DMS53 treated with DMSO at 0.1 percent for 48 hours (cell line): ENCODE results near the gene TUBGCP6.

Experiments
- DNase-seq: peaks from one replicate; lab custom pipeline; 2025; ENCODE audit not compliant: unreplicated experiment; lab: John Stamatoyannopoulos, UW

TUBGCP6 gene

DNA sequence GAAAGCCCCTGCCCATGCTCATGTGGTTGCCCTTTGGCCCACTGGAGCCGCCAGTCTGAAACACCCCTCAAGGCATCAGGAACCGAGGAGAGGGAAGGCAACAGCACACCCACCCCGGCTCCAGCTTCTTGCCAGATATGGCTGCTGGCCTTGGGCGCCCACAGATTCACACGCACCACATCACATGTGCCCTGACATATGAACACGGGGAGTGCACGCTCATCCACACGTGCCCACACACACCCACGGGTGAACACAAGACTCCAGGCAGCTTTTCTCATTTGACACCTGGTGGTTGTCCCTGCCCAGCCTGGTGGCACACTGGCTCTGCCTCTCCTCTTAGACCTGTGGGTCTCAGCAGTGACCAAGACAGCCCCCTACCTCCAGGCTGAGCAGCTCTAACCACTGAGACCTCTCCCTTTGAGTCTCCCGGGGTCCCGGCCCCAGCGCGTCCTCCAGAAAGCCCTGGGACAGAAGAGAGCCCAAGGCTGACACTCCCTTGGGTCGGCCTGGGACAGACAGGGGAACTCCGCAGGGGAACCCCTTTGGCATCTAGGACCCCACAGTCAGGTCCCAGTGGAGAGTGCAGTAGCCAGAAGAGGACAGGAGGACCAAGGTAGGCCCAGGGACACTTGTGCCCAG lies 19.4 kb upstream of the TUBGCP6 start:
- no peak for DNase-seq

DNA sequence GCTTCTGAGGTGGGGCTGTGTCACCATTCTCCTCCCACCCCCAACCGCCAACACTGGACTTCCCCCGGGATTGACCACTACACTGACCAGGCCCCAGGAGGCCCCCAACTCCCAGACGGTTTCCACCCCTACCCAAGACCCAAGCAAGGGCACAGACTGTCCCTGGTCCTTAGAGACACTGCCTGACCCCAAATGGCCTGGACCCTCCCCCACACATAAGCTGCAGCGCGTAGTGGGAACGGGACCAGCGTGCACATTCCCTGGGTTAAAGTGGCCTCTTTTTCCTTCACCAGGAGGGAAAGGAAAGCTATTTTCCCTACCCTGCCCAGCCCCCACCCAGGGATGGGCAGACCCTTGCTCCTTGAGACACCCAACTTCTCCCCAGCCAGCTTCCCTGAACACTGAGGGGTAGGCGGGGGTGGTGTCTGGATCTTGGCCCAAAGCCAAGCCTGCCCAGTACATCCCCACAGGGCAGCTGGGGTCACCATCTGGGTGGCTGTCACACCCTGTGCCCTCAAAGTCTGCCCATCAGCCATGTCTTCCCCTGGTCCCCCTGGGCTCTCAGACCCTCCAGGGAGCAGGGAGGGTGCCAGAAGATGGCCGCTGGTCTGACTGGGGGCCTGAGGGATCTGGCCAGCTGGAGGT lies 18.3 kb upstream of the TUBGCP6 start:
- DNase-seq, result no peak

DNA sequence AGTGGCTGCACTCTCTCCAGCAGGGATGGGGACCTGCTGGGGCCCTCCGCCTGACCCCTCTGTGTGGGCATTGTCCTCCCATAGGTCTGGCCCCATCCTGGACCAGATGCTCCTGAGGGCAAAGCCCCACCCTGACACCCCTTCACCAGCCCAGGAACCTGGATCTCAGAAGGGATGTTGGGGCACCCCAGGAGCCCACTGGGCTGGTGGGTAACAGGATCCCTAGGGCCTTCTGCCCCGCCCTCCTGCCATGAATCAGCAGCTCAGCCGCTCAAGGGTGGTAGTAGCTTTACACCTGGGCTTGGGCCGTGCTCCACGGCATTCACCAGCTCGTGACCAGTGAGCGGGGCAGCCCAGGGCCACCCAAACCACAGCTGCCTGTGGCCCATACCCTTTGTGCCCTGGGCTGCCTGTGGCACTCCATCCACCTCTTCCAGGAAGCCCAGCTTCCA lies 17.7 kb upstream of the TUBGCP6 start:
- DNase-seq, result no peak

DNA sequence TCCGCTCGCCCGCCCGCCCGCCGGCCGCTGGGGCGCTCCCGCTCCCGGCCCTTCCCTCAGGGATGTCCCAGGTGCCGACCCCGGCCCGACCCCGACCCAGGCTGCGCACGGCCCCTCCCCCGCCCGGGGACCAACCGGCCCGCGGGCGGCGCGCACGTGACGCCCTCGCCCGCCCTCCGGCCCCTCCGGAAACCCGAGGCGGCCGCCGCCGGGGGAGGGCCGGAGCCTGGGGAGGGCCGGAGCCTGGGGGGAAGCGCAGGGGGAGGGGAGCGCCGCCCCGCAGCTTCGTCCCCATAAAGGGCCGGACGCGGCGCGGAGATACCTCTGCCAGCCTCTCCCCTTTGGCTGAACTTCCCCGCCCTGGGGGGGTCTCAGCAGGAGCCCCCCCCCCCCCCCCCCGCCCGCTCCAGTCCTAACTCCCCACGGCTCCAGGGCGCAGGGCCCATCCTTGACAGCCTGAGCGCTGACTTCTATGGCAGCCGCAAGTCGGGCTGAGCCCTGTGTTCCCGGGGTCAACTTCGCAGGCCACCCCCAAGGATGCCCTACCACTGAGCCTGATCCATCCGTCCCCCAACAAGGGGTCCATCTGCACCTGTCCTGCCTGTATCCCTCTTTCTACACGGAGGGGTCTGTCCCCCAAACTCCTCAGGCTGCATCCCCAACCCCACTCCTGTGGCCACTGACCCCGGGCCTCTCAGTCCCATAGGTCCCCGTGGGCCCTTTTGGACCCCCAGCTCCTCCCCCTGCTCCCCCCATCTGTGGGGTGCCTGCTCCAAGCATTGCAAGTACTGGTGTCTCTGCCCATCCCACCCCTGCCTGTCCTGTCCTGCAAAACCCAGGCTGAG lies 17.0 kb upstream of the TUBGCP6 start, which contains the start of gene MAPK12:
Gene MAPK12, minus strand, starts transcription at position 69 of the 845 bp plus-strand sequence. CDS start 174 bp downstream, outside the sequence.
- DNase-seq, result no peak

DNA sequence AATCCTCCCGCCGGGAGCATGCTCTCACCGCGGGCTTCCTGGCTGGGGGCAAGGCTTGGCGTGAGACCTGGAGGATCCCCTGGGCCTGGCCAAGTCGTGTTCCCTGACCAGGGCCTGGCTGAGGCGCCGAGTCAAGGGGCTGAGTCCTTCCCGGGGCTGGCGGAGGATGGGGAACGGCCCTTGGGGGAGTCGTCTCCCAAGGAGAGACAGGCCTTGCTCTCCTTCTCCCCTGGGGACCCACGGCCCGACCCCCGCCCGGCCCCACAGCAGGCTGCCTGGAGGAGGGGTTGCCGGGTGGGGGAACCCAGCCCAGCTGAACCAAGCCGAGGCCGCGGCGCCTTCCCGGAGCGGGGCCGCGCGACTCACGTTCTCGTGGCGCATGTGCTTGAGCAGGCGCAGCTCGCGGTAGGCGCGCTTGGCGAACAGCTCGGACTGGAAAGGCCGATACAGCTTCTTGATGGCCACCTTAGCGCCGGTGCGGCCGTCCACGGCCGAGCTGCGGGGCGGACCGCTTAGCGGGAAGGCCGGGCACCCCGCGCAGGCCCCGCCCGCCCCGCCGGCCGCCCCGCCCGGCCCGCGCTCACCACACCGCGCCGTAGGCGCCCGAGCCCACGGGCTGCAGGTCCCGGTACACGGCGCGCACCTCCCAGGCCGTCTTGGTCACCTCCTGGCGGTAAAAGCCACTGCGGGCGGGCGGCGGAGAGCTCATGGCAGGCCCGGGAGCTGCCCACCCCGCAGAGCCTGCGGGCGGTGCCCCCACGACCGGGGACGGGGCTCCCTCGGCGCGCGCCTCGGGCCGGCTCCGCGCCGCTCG lies 16.2 kb upstream of the TUBGCP6 start:
- no peak for DNase-seq

DNA sequence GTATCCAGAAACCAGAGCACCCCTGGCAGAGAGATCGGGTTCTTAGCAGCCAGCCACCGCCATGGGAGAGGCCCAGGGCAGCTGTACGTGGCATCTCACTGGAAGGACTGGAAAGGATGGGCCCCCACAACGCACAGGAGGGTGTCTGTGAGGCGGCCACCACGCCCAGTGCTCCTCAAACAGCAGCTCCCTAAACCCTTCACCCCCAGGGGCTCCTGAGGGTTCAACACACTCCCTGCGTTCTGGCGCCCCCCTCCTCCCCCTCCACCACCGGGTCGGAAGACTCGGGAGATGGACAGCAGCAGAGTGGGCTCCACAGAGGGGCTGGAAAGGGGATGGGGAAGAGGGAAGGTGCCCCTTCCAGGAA lies 15.6 kb upstream of the TUBGCP6 start:
- DNase-seq, result no peak

DNA sequence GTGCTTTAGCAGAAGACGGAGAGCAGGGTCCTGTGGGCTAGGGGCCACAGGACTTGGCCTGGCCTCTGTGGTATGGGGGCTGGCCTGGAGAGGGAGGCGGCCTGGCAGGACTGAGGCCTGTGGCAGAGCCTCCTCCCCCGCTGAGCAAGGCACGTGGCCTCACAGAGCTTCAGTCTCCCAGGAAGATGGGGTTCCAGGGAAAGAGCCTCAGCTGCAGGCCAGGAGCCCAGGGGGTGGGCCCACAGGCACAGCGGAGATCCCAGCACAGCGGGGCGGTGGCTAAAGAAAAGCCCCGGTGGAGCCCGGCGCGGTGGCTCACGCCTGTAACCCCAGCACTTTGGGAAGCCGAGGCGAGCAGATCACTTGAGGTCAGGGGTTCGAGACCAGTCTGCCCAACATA lies 14.5 kb upstream of the TUBGCP6 start:
- DNase-seq, result no peak

DNA sequence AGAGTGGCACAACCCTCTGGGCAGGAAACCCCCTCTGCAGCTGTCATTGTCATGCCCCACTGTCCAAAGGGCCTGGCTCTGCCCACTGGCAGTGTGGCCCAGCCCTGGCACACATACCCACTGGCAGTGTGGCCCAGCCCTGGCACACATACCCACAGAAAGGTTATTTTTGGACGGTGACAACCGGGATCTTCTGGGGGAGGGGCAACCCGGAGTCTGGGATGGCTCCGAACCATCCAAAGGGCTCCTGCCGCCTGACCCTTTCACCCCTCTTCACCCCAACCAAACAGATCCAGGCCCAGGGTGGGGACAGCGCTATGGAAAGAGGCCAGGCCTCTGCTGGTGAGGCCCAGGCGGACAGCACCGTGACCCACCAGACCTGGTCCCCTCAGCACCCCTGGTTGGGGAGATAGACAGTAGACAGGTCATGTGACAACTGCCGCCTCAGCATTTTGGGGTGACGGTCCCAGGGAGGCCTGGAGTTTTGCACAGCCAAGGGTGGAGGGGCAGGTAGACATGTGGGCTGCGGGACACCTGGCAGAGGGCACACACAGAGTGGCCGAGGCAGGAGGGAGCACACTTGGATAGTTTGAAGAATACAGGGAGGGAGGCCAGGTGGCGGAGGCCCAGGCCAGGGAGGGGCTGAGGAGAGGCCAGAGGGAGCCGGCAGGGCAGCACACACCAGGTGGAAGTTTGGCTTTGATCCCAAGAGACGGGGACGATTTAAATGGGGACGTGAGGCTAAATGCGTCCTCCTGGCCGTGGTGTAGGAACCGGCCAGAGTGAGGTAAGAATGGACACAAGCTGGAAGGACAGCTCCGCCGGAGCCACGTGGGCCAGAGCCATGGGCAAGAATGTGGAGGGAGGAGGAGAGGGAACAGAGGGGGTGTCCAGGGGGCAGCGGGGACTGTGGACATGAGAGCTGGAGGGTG lies 13.8 kb upstream of the TUBGCP6 start:
- no peak for DNase-seq

DNA sequence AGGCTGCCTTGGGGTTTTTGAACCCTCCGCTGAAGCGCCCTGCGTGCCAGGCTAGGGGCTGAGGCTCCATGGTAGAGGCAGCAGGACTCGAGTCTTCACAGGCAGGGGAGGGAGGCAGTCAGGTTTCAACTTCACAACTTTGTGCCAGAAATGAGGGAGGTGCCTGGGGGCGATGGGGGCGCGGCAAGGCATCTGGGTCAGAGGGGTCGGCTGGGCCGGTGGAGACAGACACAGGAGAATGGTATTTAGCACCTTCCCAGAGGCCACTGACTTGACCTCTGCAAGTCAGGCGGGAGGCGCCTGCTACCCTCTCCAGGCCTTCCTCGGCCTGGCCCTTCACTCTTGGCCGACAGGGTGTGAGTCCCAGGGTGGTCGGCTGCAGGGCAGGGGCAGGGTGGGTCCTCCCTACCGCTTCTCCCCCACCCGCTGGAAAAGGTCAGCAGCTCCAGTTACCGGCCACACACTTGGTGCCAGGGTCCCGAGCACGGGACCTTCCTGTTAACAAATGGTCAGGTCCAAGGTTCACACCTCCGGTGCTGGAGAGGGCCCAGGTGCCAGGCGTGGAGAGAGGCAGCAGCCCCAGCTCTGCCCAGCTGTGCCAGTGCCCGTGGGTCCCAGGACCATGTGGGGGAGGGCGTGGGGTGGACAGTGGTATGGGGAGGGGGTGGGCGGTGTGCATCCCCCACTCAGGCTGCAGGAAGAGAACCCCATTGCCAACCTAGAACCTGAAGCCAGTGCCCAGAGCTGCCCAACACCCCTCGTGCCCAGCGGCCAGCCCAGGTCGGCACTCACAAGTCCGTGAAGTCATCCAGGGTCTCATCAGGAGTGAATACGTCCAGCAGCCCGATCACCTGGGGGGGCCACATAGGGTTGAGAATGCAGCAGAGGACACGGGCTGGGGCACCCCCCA lies 12.9 kb upstream of the TUBGCP6 start:
- no peak for DNase-seq

DNA sequence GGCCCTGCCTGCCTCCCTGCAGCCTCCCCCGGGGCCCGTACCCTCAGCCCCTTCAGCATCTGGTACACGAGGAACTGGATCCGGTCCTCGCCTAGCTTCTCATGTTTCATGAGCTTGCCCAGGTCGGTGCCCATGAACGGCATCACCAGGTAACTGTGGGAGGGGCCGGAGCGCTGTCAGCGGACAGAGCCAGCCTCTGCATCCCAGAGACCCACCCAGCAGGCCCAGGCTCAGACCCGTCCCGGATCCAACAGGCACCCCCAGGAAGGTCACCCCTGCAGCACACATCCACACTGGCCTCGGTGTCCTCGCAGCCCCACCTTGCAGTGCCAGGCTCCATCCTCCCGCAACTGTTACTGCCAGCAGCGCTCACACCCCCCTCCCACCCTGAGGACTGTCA lies 12.2 kb upstream of the TUBGCP6 start:
- no peak for DNase-seq

DNA sequence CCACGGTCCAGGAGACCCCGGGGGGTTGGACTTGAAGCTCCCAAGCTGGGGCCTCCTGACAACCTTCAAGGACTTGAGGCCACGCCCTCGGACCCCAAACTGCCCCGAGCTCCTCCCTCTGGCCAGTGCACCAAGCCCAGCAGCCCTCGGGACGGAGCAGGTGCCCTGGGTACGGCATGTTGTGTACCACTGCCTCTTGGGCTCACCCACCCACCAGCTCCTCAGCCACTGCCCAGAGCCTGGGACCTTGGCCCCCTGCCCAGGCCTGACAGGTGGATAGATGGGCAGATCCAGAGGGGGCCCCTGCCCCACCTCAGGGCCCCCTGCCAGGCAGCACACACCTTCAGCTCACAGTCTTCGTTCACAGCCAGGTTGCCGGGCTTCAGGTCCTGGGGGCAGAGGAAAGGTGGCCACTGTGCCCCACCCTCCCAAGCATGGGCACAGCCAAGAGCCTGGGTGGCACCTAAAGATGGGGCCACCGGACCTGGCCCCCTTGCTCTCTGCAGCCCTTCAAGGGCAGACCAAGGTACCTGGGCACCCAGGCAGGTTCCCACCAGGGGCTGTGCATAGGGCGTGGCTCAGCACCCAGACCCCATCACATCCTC lies 11.5 kb upstream of the TUBGCP6 start:
- no peak for DNase-seq

DNA sequence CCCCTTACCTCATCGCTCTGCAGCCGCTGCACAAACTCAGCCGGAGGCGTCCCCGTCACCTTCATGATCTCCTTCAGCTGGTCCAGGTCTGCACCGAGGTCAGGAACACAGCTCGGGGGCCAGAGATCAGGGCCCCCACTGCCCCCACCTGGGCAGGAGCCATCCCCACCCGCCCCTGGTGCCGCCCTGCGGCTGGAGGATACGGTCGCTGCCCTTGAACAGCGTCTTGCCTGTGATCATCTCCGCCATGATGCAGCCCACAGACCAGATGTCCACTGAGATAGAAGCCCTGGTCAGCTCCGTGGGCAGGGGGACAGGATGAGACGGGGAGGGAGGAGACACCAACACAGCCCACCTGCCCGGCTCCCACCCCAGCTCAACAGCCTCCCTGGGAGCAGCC lies 10.8 kb upstream of the TUBGCP6 start:
- DNase-seq, result no peak

DNA sequence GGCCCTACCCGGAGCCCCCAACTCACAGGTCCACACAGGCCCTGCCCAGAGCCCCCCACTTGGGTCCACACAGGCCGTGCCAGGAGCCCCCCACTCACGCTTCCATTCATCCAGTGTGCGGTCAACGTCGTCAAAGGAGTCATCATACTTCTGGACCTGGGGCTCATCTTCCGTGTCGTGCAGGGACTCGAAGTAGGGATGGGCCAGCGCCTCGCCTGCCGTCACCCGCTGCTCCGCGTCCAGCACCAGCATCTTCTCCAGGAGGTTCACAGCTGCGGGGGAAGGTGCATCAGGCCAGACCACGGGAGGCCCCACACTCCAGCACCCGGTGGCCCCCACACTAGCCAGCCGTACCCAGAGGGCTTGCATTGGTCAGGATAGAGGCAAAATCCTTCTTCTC lies 10.3 kb upstream of the TUBGCP6 start:
- no peak for DNase-seq

DNA sequence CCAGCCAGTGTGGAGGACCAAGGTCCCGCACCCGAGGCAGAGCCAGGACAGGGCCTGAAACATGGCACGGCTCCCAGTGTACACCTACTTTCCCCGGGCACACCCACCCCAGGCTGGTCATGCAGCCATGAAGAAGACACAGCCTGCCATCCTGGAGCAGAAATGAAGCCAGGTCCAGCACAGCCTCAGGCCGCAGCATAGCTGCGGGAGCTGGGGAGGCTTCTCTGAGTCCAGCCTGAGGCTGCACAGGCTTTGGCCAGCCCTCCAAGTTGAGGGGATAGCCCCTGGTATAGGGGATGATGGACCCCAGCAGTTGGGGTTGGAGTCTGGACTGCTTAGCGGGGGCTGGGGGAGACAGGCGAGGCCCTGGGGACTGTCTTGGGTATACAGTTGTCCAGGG lies 9.1 kb upstream of the TUBGCP6 start:
- DNase-seq, result no peak

DNA sequence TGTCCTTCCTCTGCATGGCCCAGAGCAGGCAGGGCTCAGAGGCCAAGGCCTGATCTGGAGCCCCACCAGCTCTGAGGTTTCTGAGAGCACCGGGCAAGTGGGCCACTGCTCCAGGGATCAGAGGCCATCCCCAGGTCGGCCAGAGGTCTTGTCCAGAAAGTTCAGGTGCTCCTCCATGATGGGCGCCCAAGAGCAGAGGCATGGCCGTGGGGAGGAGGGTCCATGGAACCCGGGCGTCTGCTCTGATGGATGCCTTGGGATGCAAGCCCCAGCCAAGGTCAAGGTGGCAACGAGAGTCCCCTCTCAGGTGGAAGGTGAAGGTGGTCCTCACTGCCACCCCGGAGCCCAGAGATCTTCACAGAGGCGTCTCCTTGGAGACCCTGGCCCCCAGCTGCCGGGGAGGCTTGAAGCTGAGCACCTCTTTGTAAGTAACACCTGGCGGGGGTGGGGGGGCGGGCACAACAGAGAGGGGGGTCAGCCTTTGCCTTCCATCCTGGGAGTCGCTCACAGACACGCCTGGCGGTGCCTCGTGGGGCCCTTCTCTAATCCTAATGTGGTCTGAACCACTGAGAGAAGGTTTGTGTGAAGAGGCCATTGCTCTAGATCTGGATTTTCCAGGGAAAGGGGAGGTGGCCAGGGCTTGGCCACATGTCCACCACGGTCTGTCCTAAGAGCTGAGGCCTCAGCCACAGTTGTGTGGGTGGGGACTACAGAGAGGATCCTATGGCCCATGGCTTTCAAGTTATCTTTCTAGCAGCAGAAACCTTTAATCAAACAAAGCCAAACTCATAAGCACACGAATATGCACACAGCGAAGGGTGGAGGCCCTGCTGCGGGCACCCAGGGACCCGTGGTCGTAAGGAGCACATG lies 8.5 kb upstream of the TUBGCP6 start:
- DNase-seq, result no peak

DNA sequence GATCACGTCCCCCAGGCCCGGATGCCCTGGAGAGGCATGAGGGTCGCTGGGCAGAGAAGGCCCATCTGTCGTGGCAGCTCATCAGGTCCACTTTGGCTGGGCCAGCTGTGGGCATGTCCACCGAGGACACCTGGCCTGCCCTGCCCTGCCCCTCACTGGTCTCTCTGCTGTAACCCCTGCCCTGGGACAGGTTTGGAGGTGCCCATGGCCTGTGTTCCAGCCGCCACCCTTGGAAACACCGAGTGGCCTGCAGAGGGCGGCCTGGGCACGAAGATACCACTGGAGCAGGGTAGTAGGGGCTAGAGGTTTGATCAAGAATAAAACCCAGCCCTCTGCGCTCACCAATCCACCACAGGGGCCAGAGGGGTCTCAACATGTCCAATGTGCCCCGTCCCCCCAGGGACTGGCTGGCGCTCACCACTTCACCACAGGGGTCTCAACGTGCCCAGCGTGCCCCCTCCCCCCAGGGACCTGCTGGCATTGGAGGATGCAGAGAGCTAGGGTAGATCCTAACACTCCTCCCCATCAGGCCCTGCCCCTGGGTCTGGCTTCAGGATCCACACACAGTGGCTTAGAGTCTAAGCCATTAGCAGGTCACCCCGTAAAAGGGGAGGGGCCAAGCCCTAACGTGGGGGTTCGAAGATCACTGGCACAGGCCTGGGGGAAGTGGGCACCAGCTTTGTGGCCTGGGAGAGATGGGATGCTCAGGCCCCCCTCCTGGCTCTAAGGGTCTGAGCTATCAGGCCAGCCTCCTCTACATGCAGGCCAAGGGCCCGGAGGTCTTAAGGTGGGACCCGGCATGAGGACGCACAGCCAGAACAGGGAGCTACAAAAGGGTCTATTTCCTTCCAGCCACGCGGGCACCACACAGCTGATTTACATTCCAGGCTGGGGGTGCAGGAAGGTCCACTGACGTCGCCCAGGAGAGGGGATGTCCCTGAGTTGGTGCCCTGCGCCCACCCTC lies 7.5 kb upstream of the TUBGCP6 start:
- no peak for DNase-seq
